ENCODE results near the gene AHRR. TPM values are rescaled to one million over a fixed set of nuclear protein-coding genes. Genes with fewer than 3 reads are reported as not detected.
A peak's percentile ranks its signal among the peaks of the same experiment; 100 is the strongest.

The AHRR gene
- total and polyA plus RNA-seq, 12 donors: 0.07 to 1.2 (median 0.33) TPM; not detected in 2

- H3K4me3 ChIP-seq: no peak overlapping the region
- TF ChIP-seq CTCF (IDR thresholded peaks at IDR 0.05): no peak
- no peaks in the 10 kb centered on the region for H3K36me3 ChIP-seq
- intact Hi-C loops (cut with DNase I): no loop called here
- H3K27me3 ChIP-seq: no peaks in the 10 kb centered on the region
- H3K27ac ChIP-seq: no peak overlapping the region
- peaks cover 0 to 17% (median 0%) of the 10 kb centered on the region in 9 donors for H3K4me1 ChIP-seq
- WGBS, 2 donors: 89 to 93% methylated on average over 23 of the region's 23 CpGs
- ATAC-seq (no peak), DNase-seq (no peak)
- peaks cover 0 to 14% (median 6%) of the 10 kb centered on the region in 11 donors for H3K9me3 ChIP-seq
Observed at GRCh38 chr5:359301-359897, 37.9 kb downstream of the AHRR start.

GRCh38 chr5:360257-361027 is 38.9 kb downstream of the AHRR start:
- no peak overlapping the region for H3K4me3 ChIP-seq
- no peak for TF ChIP-seq CTCF (IDR thresholded peaks at IDR 0.05)
- intact Hi-C loops (cut with DNase I): no loop called here
- no peak for ATAC-seq
- H3K27ac ChIP-seq: peak overlapping the region in 1 of 10 donors; percentile 71
- no peak for DNase-seq
- H3K9me3 ChIP-seq: peaks cover 0 to 25% (median 14%) of the 10 kb centered on the region in 11 donors
- H3K4me1 ChIP-seq: peaks cover 0 to 17% (median 0%) of the 10 kb centered on the region in 9 donors
- H3K27me3 ChIP-seq: no peaks in the 10 kb centered on the region
- 78 to 82% methylated on average over 14 of the region's 14 CpGs for WGBS, 2 donors
- no peaks in the 10 kb centered on the region for H3K36me3 ChIP-seq

- no peak for TF ChIP-seq CTCF (IDR thresholded peaks at IDR 0.05)
- DNase-seq (no peak), ATAC-seq (no peak)
- Histone ChIP-seq H3K9me3 (peaks cover 0 to 41% (median 21%) of the 10 kb centered on the region in 11 donors), H3K36me3 (no peaks in the 10 kb centered on the region), H3K27me3 (no peaks in the 10 kb centered on the region), H3K27ac (no peak overlapping the region), H3K4me1 (peaks cover 0 to 17% (median 0%) of the 10 kb centered on the region in 9 donors), H3K4me3 (no peak overlapping the region)
- intact Hi-C loops (cut with DNase I): no loop called here
- 88% methylated on average over 4 of the region's 4 CpGs for WGBS, 2 donors
Observed at GRCh38 chr5:362189-362588, 40.7 kb downstream of the AHRR start.

GRCh38 chr5:362978-363765 is 41.7 kb downstream of the AHRR start:
- intact Hi-C loops (cut with DNase I): no loop called here
- no peaks in the 10 kb centered on the region for H3K27me3 ChIP-seq
- TF ChIP-seq CTCF (IDR thresholded peaks at IDR 0.05): no peak
- H3K4me3 ChIP-seq: no peak overlapping the region
- ATAC-seq (no peak), DNase-seq (no peak)
- peaks cover 0 to 20% (median 0%) of the 10 kb centered on the region in 9 donors for H3K4me1 ChIP-seq
- WGBS, 2 donors: 77 to 80% methylated on average over 3 of the region's 3 CpGs
- peaks cover 0 to 41% (median 21%) of the 10 kb centered on the region in 11 donors for H3K9me3 ChIP-seq
- H3K36me3 ChIP-seq: no peaks in the 10 kb centered on the region
- H3K27ac ChIP-seq: no peak overlapping the region

All from heart right ventricle (tissue), 16 donors.